Loucy (cell line): ENCODE results near the gene LINC01488.

Experiments
- H2AFZ ChIP-seq: fragments of 200-600 bp; sonication (generic); 2 replicates; pipeline ENCODE4 v1.6.0; 2016; ENCODE audit warnings: antibody characterized with exemption, mild to moderate bottlenecking, low read length, moderate library complexity
- H3F3A ChIP-seq: fragments of 200-600 bp; 2 replicates; pipeline ENCODE4 v1.6.0; 2016; ENCODE audit warnings: antibody characterized with exemption, low read depth, mild to moderate bottlenecking
- H3K27me3 ChIP-seq: fragments of 200-600 bp; sonication (generic); 2 replicates; pipeline ENCODE4 v1.6.1; 2014; ENCODE audit warnings: low read length, mild to moderate bottlenecking; ENCODE audit not compliant: insufficient read depth, poor library complexity, severe bottlenecking
- H3K36me3 ChIP-seq: fragments of 200-600 bp; sonication (generic); 2 replicates; pipeline ENCODE4 v1.6.1; 2016; ENCODE audit warnings: low read length; ENCODE audit not compliant: insufficient read depth
- H3K4me1 ChIP-seq: fragments of 200-600 bp; sonication (generic); 2 replicates; pipeline ENCODE4 v1.5.1; 2014; ENCODE audit warnings: low read length, mild to moderate bottlenecking; ENCODE audit not compliant: insufficient read depth, poor library complexity, severe bottlenecking
- H3K4me2 ChIP-seq: fragments of 200-600 bp; sonication (generic); 2 replicates; pipeline ENCODE4 v1.6.0; 2014; ENCODE audit warnings: antibody characterized with exemption, low read length, low read depth, mild to moderate bottlenecking; ENCODE audit not compliant: poor library complexity, severe bottlenecking
- H3K4me3 ChIP-seq: fragments of 200-600 bp; sonication (generic); 2 replicates; pipeline ENCODE4 v1.5.1; 2014; ENCODE audit warnings: low read length, mild to moderate bottlenecking, mixed read lengths; ENCODE audit not compliant: poor library complexity, severe bottlenecking
- H3K79me2 ChIP-seq: fragments of 200-600 bp; sonication (generic); 2 replicates; pipeline ENCODE4 v1.6.1; 2014; ENCODE audit warnings: low read length; ENCODE audit not compliant: insufficient read depth
- H3K9ac ChIP-seq: fragments of 200-600 bp; sonication (generic); 2 replicates; pipeline ENCODE4 v1.6.0; 2014; ENCODE audit warnings: mild to moderate bottlenecking, low read depth, low read length, moderate library complexity; ENCODE audit not compliant: poor library complexity, severe bottlenecking
- H3K9me2 ChIP-seq: fragments of 200-600 bp; sonication (generic); replicated peaks from 2 replicates; pipeline ENCODE4 v1.6.1; 2016; ENCODE audit warnings: low read depth, low read length, mixed read lengths
- H3K9me3 ChIP-seq: fragments of 200-600 bp; sonication (generic); 2 replicates; pipeline ENCODE4 v1.6.1; 2014; ENCODE audit warnings: mild to moderate bottlenecking, antibody characterized with exemption, low read length, low read depth; ENCODE audit not compliant: insufficient read depth
- H4K20me1 ChIP-seq: fragments of 200-600 bp; sonication (generic); 2 replicates; pipeline ENCODE4 v1.6.0; 2014; ENCODE audit warnings: antibody characterized with exemption, low read length, mild to moderate bottlenecking; ENCODE audit not compliant: insufficient read depth, poor library complexity, severe bottlenecking
- EZH2phosphoT487 ChIP-seq: fragments of 200-600 bp; IDR thresholded peaks from 2 replicates; pipeline ENCODE4 v1.6.1; 2018; ENCODE audit warnings: antibody characterized with exemption, mild to moderate bottlenecking, moderate library complexity, borderline replicate concordance
- TF ChIP-seq, protein P1 (sequence below): fragments of 200-600 bp; sonication (generic); conservative IDR thresholded peaks from 2 replicates; pipeline ENCODE4 v1.5.1; 2014; ENCODE audit warnings: mild to moderate bottlenecking, antibody characterized with exemption, low read length

LINC01488 gene

DNA sequence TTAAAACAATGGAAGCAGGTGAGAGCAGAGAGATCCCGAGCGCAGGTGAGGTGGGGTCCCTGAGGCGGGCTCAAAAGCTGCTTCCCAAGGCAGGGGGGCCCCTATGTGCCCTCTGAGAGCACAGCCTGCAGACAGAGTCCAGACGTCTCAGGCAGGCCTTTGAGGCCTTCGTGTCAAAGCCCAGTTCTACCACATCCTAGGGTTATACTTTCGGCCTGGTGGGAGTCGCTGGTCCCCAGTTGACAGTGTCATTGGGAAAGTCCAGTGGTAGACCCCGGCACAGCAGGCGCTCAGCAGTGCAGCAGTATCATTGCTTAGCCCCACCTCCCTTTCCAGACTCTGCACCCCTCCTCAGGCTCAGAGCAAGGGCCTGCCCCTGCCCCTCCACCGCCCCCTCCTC, 9.1 kb downstream of the LINC01488 start:
- Histone ChIP-seq H2AFZ (no peak overlapping the region), H3K79me2 (no peaks in the 10 kb centered on the region), H3K4me3 (no peak overlapping the region), H3K9me2 (no peaks in the 10 kb centered on the region), H3K4me1 (no peaks in the 10 kb centered on the region), H3K27me3 (no peaks in the 10 kb centered on the region), H3K9ac (no peak overlapping the region), H3K36me3 (no peaks in the 10 kb centered on the region), H3K9me3 (no peaks in the 10 kb centered on the region), H3K4me2 (no peak overlapping the region), H4K20me1 (no peaks in the 10 kb centered on the region), H3F3A (no peaks in the 10 kb centered on the region)
- no peak for TF ChIP-seq EZH2phosphoT487
- TF ChIP-seq, protein P1, sequence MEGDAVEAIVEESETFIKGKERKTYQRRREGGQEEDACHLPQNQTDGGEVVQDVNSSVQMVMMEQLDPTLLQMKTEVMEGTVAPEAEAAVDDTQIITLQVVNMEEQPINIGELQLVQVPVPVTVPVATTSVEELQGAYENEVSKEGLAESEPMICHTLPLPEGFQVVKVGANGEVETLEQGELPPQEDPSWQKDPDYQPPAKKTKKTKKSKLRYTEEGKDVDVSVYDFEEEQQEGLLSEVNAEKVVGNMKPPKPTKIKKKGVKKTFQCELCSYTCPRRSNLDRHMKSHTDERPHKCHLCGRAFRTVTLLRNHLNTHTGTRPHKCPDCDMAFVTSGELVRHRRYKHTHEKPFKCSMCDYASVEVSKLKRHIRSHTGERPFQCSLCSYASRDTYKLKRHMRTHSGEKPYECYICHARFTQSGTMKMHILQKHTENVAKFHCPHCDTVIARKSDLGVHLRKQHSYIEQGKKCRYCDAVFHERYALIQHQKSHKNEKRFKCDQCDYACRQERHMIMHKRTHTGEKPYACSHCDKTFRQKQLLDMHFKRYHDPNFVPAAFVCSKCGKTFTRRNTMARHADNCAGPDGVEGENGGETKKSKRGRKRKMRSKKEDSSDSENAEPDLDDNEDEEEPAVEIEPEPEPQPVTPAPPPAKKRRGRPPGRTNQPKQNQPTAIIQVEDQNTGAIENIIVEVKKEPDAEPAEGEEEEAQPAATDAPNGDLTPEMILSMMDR = no peak

DNA sequence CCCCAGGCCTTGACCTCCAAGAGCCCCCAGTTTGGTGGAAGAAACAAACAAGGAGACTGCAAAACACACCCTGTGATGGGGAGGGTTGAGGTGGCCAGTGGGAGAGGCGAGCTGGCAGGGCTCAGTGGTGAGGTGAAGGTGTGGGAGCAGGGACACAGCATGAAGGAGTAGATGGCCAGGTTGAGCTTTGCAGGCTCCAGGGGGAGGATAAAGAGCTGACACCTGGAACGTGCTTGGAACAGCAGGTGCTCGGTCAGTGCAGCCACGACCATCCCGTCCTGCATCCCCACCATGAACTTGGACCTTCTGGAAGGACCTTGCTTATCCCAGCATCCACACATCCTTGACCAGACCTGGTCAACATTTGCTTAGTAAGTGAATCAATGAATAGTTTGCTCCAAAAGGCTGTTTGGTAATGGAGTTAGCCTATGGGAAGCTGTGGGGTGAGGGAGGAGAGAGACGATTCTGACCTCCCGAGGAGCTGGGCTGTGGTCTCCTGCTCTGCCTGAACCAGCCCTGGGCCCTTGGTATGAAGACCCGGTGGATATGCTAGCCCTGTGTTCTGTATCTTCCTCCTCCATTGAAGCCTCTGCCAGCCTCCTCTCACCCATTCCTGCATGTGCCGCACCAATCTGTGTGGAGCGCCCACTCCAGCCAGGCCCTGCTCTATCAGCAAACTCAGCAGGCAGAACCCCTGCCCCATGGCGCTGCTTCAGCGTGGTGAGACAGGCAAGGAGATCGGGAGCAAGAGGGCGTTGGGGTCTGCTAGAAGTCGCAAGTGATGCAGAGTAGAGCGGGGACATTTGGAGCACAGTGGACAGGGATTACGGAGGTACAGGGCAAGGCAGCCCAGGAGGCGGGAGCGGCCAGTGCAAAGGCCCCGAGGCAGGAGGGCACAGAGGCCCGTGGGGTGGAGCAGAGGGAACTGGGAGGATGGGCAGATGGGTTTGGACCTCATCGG, 9.9 kb downstream of the LINC01488 start:
- no peaks in the 10 kb centered on the region for H3K4me1 ChIP-seq
- H3K27me3 ChIP-seq = no peaks in the 10 kb centered on the region
- no peaks in the 10 kb centered on the region for H3F3A ChIP-seq
- no peak overlapping the region for H3K4me3 ChIP-seq
- H2AFZ ChIP-seq = no peak overlapping the region
- TF ChIP-seq, protein P1 = no peak
- TF ChIP-seq EZH2phosphoT487 = no peak
- H3K79me2 ChIP-seq = no peaks in the 10 kb centered on the region
- no peaks in the 10 kb centered on the region for H4K20me1 ChIP-seq
- no peaks in the 10 kb centered on the region for H3K9me3 ChIP-seq
- no peak overlapping the region for H3K4me2 ChIP-seq
- H3K9me2 ChIP-seq = no peaks in the 10 kb centered on the region
- no peak overlapping the region for H3K9ac ChIP-seq
- no peaks in the 10 kb centered on the region for H3K36me3 ChIP-seq

DNA sequence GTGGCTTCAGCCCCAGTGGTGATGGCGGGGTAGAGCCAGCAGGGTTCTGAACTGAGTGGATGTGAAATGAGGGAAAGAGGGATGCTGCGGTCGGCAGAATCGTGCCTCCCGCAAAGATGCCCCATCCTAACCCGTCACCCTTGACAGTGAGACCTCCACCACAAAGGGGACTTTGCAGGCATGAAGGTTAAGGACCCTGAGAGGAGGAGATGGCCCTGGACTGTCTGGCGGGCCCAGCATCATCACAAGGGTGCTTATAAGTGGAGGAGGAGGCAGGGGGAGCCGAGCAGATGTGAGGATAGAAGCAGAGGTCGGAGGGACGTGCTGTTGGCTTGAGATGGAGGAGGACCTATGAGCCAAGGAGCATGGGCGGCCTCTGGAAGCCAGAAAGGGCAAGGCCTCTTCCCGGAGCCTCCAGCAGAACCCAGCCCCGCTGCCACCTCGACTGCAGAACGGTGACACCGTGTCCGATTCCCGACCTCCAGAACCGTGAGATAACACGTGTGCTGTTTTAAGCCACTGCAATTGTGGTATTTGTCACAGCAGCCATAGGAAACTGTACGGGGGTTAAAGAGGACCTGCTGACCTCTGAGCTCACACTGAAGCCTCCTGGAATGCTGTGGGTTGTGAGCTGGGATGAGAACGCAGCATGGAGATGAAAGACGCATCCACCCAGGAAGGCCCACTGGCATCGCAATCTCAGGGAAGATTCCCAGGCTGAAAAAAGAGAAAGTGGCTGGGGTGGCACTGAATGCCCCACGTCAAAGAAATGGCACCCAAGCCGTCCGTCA, 10.9 kb downstream of the LINC01488 start:
- no peak for TF ChIP-seq EZH2phosphoT487
- TF ChIP-seq, protein P1 = no peak
- Histone ChIP-seq H3F3A (no peaks in the 10 kb centered on the region), H3K36me3 (no peaks in the 10 kb centered on the region)

More for the DNA sequence above, 10.9 kb downstream of the LINC01488 start:
- Histone ChIP-seq H3K4me2 (no peak overlapping the region), H4K20me1 (no peaks in the 10 kb centered on the region), H3K4me3 (no peak overlapping the region), H2AFZ (no peak overlapping the region), H3K9ac (no peak overlapping the region), H3K4me1 (no peaks in the 10 kb centered on the region), H3K9me3 (no peaks in the 10 kb centered on the region), H3K27me3 (no peaks in the 10 kb centered on the region), H3K9me2 (no peaks in the 10 kb centered on the region), H3K79me2 (no peaks in the 10 kb centered on the region)
